ENCODE measurements around the gene MAGI3. TPM values are rescaled to one million over a fixed set of nuclear protein-coding genes. Genes with fewer than 3 reads are reported as not detected.
"Not testable (repeated sequence)": the region's sequence is repeated elsewhere in the genome, so short reads cannot be mapped to it uniquely, and the experiment has no call there.

The MAGI3 gene
- total and polyA plus RNA-seq, 7 donors = 11.4 to 22.5 (median 18.9) TPM

GRCh38 chr1:113692824-113693431 lies 302.6 kb downstream of the MAGI3 start:
- Histone ChIP-seq H3K27ac (no peak overlapping the region), H3K27me3 (no peaks in the 10 kb centered on the region), H3K36me3 (peaks cover 0 to 15% (median 6%) of the 10 kb centered on the region in 4 donors), H3K4me1 (no peaks in the 10 kb centered on the region), H3K9me3 (peaks cover 0 to 17% (median 7%) of the 10 kb centered on the region in 4 donors), H3K4me3 (no peak overlapping the region)
- intact Hi-C loops (cut with DNase I) = no loop called here
- TF ChIP-seq, protein P1, sequence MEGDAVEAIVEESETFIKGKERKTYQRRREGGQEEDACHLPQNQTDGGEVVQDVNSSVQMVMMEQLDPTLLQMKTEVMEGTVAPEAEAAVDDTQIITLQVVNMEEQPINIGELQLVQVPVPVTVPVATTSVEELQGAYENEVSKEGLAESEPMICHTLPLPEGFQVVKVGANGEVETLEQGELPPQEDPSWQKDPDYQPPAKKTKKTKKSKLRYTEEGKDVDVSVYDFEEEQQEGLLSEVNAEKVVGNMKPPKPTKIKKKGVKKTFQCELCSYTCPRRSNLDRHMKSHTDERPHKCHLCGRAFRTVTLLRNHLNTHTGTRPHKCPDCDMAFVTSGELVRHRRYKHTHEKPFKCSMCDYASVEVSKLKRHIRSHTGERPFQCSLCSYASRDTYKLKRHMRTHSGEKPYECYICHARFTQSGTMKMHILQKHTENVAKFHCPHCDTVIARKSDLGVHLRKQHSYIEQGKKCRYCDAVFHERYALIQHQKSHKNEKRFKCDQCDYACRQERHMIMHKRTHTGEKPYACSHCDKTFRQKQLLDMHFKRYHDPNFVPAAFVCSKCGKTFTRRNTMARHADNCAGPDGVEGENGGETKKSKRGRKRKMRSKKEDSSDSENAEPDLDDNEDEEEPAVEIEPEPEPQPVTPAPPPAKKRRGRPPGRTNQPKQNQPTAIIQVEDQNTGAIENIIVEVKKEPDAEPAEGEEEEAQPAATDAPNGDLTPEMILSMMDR (IDR thresholded peaks at IDR 0.05) = no peak
- no peak for TF ChIP-seq EP300 (IDR thresholded peaks at IDR 0.05)
- no peak for TF ChIP-seq POLR2AphosphoS5 (IDR thresholded peaks at IDR 0.05)
- no peak for TF ChIP-seq POLR2A (IDR thresholded peaks at IDR 0.05)
- DNase-seq = no peak
- 98% methylated on average over 4 of the region's 4 CpGs for WGBS, 2 donors

- Histone ChIP-seq H3K36me3 (peaks cover 0 to 23% (median 11%) of the 10 kb centered on the region in 4 donors), H3K9me3 (peaks cover 0 to 17% (median 7%) of the 10 kb centered on the region in 4 donors), H3K27me3 (no peaks in the 10 kb centered on the region), H3K4me3 (no peak overlapping the region), H3K27ac (no peak overlapping the region), H3K4me1 (no peaks in the 10 kb centered on the region)
- DNase-seq = no peak
- intact Hi-C loops (cut with DNase I) = no loop called here
- TF ChIP-seq POLR2AphosphoS5 (IDR thresholded peaks at IDR 0.05) (no peak), POLR2A (IDR thresholded peaks at IDR 0.05) (no peak), EP300 (IDR thresholded peaks at IDR 0.05) (no peak)
- TF ChIP-seq, protein P1 (IDR thresholded peaks at IDR 0.05) = no peak
Measured at GRCh38 chr1:113694910-113695309, 304.6 kb downstream of the MAGI3 start.

GRCh38 chr1:113701429-113701828 lies 311.1 kb downstream of the MAGI3 start:
- WGBS, 2 donors = 79 to 94% methylated on average over 3 of the region's 3 CpGs
- Histone ChIP-seq H3K36me3 (peaks cover 0 to 32% (median 7%) of the 10 kb centered on the region in 4 donors), H3K27ac (no peak overlapping the region), H3K4me3 (no peak overlapping the region), H3K4me1 (no peaks in the 10 kb centered on the region), H3K9me3 (no peaks in the 10 kb centered on the region), H3K27me3 (no peaks in the 10 kb centered on the region)
- TF ChIP-seq POLR2AphosphoS5 (IDR thresholded peaks at IDR 0.05) = no peak
- TF ChIP-seq, protein P1 (IDR thresholded peaks at IDR 0.05) = no peak
- no peak for TF ChIP-seq EP300 (IDR thresholded peaks at IDR 0.05)
- TF ChIP-seq POLR2A (IDR thresholded peaks at IDR 0.05) = no peak
- intact Hi-C loops (cut with DNase I) = no loop called here
- DNase-seq = no peak

DNA sequence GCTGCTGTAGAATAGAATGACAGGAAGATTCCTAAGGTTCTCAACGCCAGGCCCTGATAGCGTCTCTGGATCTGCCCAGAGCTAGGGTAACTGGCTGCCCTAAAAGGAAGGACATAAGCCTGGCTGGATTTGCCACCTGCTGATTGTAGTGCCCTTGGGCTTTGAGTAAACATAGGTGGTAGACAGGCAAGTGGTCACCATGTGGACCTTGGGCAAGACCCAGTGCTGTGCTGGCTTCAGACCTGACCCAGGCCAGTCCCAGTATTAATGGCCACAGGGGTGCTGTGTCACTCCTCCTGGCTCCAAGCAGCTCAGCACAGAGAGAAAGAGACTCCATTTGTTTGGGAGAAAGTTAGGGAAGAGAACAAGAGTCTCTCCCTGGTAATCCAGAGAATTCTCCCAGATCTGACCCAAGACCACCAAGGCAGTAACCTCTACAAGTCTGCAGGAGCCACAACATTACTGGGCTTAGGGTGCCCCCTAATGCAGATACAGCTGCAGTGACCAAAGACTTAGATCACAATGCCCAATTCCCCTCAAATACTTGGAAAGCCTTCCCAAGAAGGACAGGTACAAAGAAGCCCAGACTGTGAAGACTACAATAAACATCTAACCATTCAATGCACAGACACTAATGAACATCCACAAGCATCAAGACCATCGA lies 324.4 kb downstream of the MAGI3 start:
- H3K4me1 ChIP-seq = no peaks in the 10 kb centered on the region
- H3K27me3 ChIP-seq = no peaks in the 10 kb centered on the region
- no peak for DNase-seq
- H3K4me3 ChIP-seq = no peak overlapping the region
- TF ChIP-seq POLR2AphosphoS5 (IDR thresholded peaks at IDR 0.05) = no peak
- TF ChIP-seq, protein P1 (IDR thresholded peaks at IDR 0.05) = no peak
- TF ChIP-seq POLR2A (IDR thresholded peaks at IDR 0.05) = no peak
- no peak for TF ChIP-seq EP300 (IDR thresholded peaks at IDR 0.05)
- H3K36me3 ChIP-seq = peaks cover 0 to 31% (median 8%) of the 10 kb centered on the region in 4 donors
- H3K27ac ChIP-seq = no peak overlapping the region
- 95 to 96% methylated on average over 3 of the region's 3 CpGs for WGBS, 2 donors
- intact Hi-C loops (cut with DNase I) = no loop called here
- H3K9me3 ChIP-seq = peaks cover 0 to 3% (median 0%) of the 10 kb centered on the region in 4 donors

DNA sequence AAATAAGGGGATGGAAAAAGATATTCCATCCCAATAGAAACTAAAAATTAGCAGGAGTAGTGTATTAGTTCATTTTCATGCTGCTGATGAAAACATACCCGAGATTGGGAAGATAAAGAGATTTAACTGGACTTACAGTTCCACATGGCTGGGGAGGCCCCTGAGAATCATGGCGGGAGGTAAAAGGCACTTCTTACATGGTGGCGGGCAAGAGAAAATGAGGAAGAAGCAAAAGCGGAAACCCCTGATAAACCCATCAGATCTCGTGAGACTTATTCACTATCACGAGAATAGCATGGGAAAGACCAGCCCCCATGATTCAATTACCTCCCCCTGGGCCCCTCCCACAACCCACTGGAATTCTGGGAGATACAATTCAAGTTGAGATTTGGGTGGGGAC lies 327.2 kb downstream of the MAGI3 start:
- intact Hi-C loops (cut with DNase I); DNase-seq; H3K4me1 ChIP-seq; H3K27me3 ChIP-seq; H3K4me3 ChIP-seq; H3K9me3 ChIP-seq; H3K27ac ChIP-seq: not testable (repeated sequence)
- 95 to 98% methylated on average over 6 of the region's 6 CpGs for WGBS, 2 donors
- peaks cover 0 to 30% (median 5%) of the 10 kb centered on the region in 4 donors for H3K36me3 ChIP-seq

GRCh38 chr1:113718621-113719020 lies 328.3 kb downstream of the MAGI3 start:
- WGBS, 2 donors = 97 to 98% methylated on average over 5 of the region's 5 CpGs
- H3K4me1 ChIP-seq; DNase-seq; H3K9me3 ChIP-seq; H3K27ac ChIP-seq; intact Hi-C loops (cut with DNase I); H3K27me3 ChIP-seq; H3K4me3 ChIP-seq: not testable (repeated sequence)
- peaks cover 0 to 32% (median 5%) of the 10 kb centered on the region in 4 donors for H3K36me3 ChIP-seq
